Measurements from ENCODE around the gene TAOK1.

The TAOK1 gene

GRCh38 chr17:29586676-29587469 lies 196.7 kb downstream of the TAOK1 start:
- no peak for DNase-seq

- no peak for DNase-seq
Measured at GRCh38 chr17:29587591-29587990, 197.4 kb downstream of the TAOK1 start.

GRCh38 chr17:29588017-29588561 lies 197.9 kb downstream of the TAOK1 start:
- DNase-seq: no peak

- no peak for DNase-seq
Measured at GRCh38 chr17:29588562-29589411, 198.6 kb downstream of the TAOK1 start.

- DNase-seq: peak; percentile 26
Measured at GRCh38 chr17:29589524-29590410, 199.6 kb downstream of the TAOK1 start, which contains the start of gene GIT1. Gene GIT1, minus strand, starts transcription at chr17:29589648. Its CDS starts 270 bp downstream, at chr17:29589378.

- DNase-seq: no peak
Measured at GRCh38 chr17:29590411-29591145, 200.4 kb downstream of the TAOK1 start.

GRCh38 chr17:29591146-29591736 lies 201.1 kb downstream of the TAOK1 start:
- DNase-seq: no peak

- DNase-seq: peak; percentile 34
Measured at GRCh38 chr17:29591737-29592608, 201.8 kb downstream of the TAOK1 start.

- no peak for DNase-seq
Measured at GRCh38 chr17:29592850-29593551, 202.8 kb downstream of the TAOK1 start, which contains the start of gene ANKRD13B. Gene ANKRD13B, plus strand, starts transcription at chr17:29593132. Its CDS starts 490 bp downstream, at chr17:29593622.

- no peak for DNase-seq
Measured at GRCh38 chr17:29593591-29594518, 203.7 kb downstream of the TAOK1 start.

GRCh38 chr17:29594519-29595090 lies 204.4 kb downstream of the TAOK1 start:
- DNase-seq: no peak

GRCh38 chr17:29595107-29595942 lies 205.2 kb downstream of the TAOK1 start:
- no peak for DNase-seq

- DNase-seq: no peak
Measured at GRCh38 chr17:29595943-29596774, 206.0 kb downstream of the TAOK1 start.

- no peak for DNase-seq
Measured at GRCh38 chr17:29596811-29597210, 206.6 kb downstream of the TAOK1 start.

- DNase-seq: no peak
Measured at GRCh38 chr17:29597361-29598172, 207.4 kb downstream of the TAOK1 start.

All from NCI-H187 treated with DMSO at 0.1 percent for 48 hours (cell line).